Adrenal gland (tissue), 12 donors: Measurements from ENCODE around the gene SUV39H2. TPM values are rescaled to one million over a fixed set of nuclear protein-coding genes. Genes with fewer than 3 reads are reported as not detected.
"Not testable (repeated sequence)": the region's sequence is repeated elsewhere in the genome, so short reads cannot be mapped to it uniquely, and the experiment has no call there.

ENCODE experiments used
- DNase-seq, 7 donors: peaks; one replicate each; pipeline ENCODE4 v3.0.0-alpha.2; 2019 to 2020
- H3K27ac ChIP-seq, 5 donors: fragments of 200-600 bp; sonication (generic) in 4 of 5; 1 replicate in 3 of 5; 2 replicates in 2 of 5; pipeline versions ENCODE4 v1.5.1 to v1.8.0; 2016 to 2020; ENCODE audit warnings: mild to moderate bottlenecking in 1 of 5
- H3K27me3 ChIP-seq: fragments of 200-600 bp; 2 replicates; pipeline ENCODE4 v1.8.0; 2021
- H3K36me3 ChIP-seq, 2 donors: fragments of 200-600 bp; replicated peaks in 1 of 2; 1 replicate in 1 of 2; 2 replicates in 1 of 2; pipeline versions ENCODE4 v1.5.1 to v1.8.0; 2018 to 2022
- H3K4me1 ChIP-seq, 2 donors: fragments of 200-600 bp; replicated peaks in 1 of 2; 1 replicate in 1 of 2; 2 replicates in 1 of 2; pipeline versions ENCODE4 v1.5.1 to v1.8.0; 2018 to 2021
- H3K4me3 ChIP-seq, 4 donors: fragments of 200-600 bp; sonication (generic) in 3 of 4; one replicate each; pipeline ENCODE4 v1.5.1; 2016 to 2018
- H3K9me3 ChIP-seq, 3 donors: fragments of 200-600 bp; sonication (generic) in 1 of 3; replicated peaks in 1 of 3; 1 replicate in 2 of 3; 2 replicates in 1 of 3; pipeline versions ENCODE4 v1.5.1 to v1.8.0; 2016 to 2021
- POLR2A ChIP-seq, 2 donors: fragments of 450-650 bp; IDR thresholded peaks; one replicate each; pipeline ENCODE4 v1.6.1; 2017; ENCODE audit warnings: antibody characterized with exemption in 2 of 2, mild to moderate bottlenecking in 2 of 2, moderate library complexity in 1 of 2
- WGBS, 4 donors: extraction: QIAGEN DNeasy Blood & Tissue Kit in 2 of 4; methylation state at CpG; one replicate each; pipeline versions ENCODE4 v1.1.5 to v1.1.7; 2013 to 2017; 5-methylcytosine and 5-hydroxymethylcytosine counted together
- intact Hi-C, 2 donors: fragments of 100-400 bp; cut with DNase I; formaldehyde crosslinking; loops; one replicate each; pipeline versions ENCODE4 v1.14.1 to v1.15.0; 2022 to 2023
- polyA plus RNA-seq, 3 donors: library from polyadenylated mRNA; stranded (reverse); fragments of 200-250 nt in 2 of 3; fragments of 350-450 nt in 1 of 3; fragmentation: Illumina TruSeq in 1 of 3; extraction: RNeasy Lipid Tissue Mini Kit (QIAGEN cat#74804) in 1 of 3; gene quantifications; one replicate each; pipeline ENCODE4 v1.2.3, GENCODE V29; 2013 to 2014
- total RNA-seq, 9 donors: library from RNA; depleted of rRNA in 4 of 9; stranded (reverse); fragments of >200 nt in 4 of 9; fragments of 120-200 nt in 1 of 9; fragmentation: NEBNext Ultra II Directional in 1 of 9; extraction: Animal tissue kit (Norgen Biotek cat#: 25700) in 1 of 9; gene quantifications; one replicate each; pipeline versions ENCODE4 v1.1.0 to v1.2.4, GENCODE V29; 2013 to 2023
- TF ChIP-seq, protein P1 (sequence below), 6 experiments: fragments of 450-650 bp in 4 of 6; fragments of 200-600 bp in 2 of 6; sonication (generic) in 1 of 6; IDR thresholded peaks; 1 replicate in 5 of 6; 2 replicates in 1 of 6; pipeline versions ENCODE4 v1.5.1 to v1.8.0; 2016 to 2021; ENCODE audit warnings: antibody characterized with exemption in 6 of 6, mild to moderate bottlenecking in 2 of 6, moderate library complexity in 1 of 6
- donor health status: healthy with polysubstance abuse.
- donor health status: Bipolar disorder and iron deficiency.
- donor health status: DM: yes; HTN: yes; CAD: no.
- donor health status: DM: no; HTN: no; CAD: no.
- donor health status: DM: no; HTN: no; CAD: no.
- donor health status: DM: yes; HTN: yes; CAD: no.

SUV39H2 gene
- total and polyA plus RNA-seq, 12 donors: 1.7 to 19.1 (median 6.4) TPM

DNA sequence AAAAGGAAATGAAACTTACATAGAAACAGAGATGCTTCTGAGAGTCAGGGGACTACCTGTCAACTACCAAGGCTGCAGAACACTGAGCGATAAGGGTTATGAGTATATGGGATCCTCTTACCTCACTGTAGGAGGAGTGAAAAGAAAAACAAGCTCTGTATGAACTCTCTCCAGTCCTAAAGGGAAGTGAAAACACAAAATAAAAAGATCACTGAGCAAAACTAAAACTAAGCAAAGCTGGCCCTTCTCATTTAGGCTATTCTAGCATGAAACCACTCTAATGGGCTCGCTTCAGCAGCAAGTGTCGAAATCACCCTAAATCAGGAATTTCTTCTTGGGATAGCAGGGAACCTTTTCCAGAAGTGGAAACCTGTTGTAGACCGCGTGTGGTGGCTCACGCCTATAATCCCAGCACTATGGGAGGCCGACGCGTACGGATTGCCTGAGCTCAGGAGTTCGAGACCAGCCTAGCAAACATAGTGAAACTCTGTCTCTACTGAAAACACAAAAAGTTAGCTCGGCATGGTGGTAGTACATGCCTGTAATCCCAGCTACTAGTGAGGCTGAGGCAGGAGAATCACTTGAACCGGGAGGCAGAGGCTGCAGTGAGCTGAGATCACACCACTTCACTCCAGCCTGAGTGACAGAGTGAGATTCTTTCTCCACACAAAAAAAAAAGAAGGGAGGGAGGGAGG lies 48.2 kb downstream of the SUV39H2 start:
- 91 to 96% (median 95%) methylated on average over 13 of the region's 13 CpGs for WGBS, 4 donors
- Histone ChIP-seq H3K36me3 (peaks cover 0 to 65% of the 10 kb centered on the region in 2 donors), H3K27me3 (no peaks in the 10 kb centered on the region), H3K27ac (no peak overlapping the region), H3K4me1 (no peaks in the 10 kb centered on the region), H3K9me3 (no peaks in the 10 kb centered on the region), H3K4me3 (no peak overlapping the region)
- no peak for TF ChIP-seq POLR2A (IDR thresholded peaks at IDR 0.05)
- TF ChIP-seq, protein P1, sequence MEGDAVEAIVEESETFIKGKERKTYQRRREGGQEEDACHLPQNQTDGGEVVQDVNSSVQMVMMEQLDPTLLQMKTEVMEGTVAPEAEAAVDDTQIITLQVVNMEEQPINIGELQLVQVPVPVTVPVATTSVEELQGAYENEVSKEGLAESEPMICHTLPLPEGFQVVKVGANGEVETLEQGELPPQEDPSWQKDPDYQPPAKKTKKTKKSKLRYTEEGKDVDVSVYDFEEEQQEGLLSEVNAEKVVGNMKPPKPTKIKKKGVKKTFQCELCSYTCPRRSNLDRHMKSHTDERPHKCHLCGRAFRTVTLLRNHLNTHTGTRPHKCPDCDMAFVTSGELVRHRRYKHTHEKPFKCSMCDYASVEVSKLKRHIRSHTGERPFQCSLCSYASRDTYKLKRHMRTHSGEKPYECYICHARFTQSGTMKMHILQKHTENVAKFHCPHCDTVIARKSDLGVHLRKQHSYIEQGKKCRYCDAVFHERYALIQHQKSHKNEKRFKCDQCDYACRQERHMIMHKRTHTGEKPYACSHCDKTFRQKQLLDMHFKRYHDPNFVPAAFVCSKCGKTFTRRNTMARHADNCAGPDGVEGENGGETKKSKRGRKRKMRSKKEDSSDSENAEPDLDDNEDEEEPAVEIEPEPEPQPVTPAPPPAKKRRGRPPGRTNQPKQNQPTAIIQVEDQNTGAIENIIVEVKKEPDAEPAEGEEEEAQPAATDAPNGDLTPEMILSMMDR (IDR thresholded peaks at IDR 0.05): no peak
- no peak for DNase-seq
- intact Hi-C loops: no loop called here

DNA sequence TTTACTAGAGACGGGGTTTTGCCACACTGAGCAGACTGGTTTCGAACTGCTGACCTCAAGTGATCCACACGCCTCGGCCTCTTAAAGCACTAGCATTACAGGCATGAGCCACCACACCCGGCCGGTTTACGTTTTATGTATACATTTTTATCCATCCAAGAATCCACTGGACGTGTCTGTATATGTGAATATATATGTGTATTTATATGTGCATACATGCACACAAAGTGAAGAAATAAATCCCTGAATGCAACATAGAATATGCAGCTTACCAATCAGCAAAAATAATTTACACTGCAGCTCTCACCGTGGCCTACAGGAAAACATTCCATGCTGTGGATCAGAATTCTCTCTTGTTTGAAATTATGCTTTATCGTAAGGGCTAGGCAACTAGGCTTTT lies 51.9 kb downstream of the SUV39H2 start:
- Histone ChIP-seq H3K4me1 (no peaks in the 10 kb centered on the region), H3K9me3 (no peaks in the 10 kb centered on the region), H3K27ac (no peak overlapping the region), H3K27me3 (no peaks in the 10 kb centered on the region), H3K4me3 (no peak overlapping the region), H3K36me3 (peaks cover 0 to 78% of the 10 kb centered on the region in 2 donors)
- WGBS, 4 donors: 95 to 98% (median 96%) methylated on average over 10 of the region's 10 CpGs
- TF ChIP-seq, protein P1 (IDR thresholded peaks at IDR 0.05): no peak
- TF ChIP-seq POLR2A (IDR thresholded peaks at IDR 0.05): no peak
- intact Hi-C loops: no loop called here
- no peak for DNase-seq

DNA sequence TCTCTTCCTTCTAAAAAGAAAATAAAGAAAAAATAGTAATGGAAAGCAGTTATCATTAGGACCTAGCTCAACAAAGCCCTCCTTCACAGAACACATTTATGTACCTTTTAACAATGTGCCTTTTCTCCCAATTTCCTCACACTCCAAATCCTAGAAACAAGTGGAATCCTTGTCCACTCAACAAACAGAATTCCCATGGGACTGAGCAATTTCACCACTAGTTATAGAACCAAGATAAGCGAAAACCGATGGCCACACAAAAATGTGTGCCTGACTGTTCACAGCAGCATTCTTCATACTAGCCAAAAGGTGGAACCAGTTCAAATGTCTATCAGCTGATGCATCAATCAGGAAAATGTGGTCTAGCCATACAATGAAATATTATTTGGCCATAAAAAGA lies 57.9 kb downstream of the SUV39H2 start:
- 89 to 94% (median 92%) methylated on average over 2 of the region's 2 CpGs for WGBS, 4 donors
- peaks cover 0 to 39% of the 10 kb centered on the region in 2 donors for H3K36me3 ChIP-seq
- H3K4me1 ChIP-seq: no peaks in the 10 kb centered on the region
- H3K27ac ChIP-seq: no peak overlapping the region
- H3K27me3 ChIP-seq: no peaks in the 10 kb centered on the region
- TF ChIP-seq, protein P1 (IDR thresholded peaks at IDR 0.05): no peak
- no peak for TF ChIP-seq POLR2A (IDR thresholded peaks at IDR 0.05)
- no peak for DNase-seq
- intact Hi-C loops: no loop called here
- H3K4me3 ChIP-seq: no peak overlapping the region
- H3K9me3 ChIP-seq: no peaks in the 10 kb centered on the region

DNA sequence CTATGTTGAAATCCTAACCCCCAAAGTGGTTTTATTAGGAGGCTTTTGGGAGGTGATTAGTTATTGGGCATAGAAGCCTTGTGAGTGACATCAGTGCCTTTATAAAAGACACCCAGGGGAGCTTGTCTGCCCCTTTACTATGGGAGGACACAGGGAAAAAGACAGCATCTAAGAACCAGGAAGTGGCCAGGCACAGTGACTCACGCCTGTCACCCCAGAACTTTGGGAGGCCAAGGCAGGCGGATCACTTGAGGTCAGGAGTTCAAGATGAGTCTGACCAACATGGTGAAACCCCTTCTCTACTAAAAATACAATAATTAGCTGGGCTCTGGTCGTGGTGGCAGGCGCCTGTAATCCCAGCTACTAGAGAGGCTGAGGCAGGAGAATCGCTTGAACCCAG lies 60.3 kb downstream of the SUV39H2 start:
- 60 to 87% (median 76%) methylated on average over 2 to 4 of the region's 5 CpGs; no CpG with 5 or more reads in 1 of the 4 donors for WGBS, 4 donors
- intact Hi-C loops: not testable (repeated sequence)
- peaks cover 0 to 25% of the 10 kb centered on the region in 2 donors for H3K36me3 ChIP-seq

DNA sequence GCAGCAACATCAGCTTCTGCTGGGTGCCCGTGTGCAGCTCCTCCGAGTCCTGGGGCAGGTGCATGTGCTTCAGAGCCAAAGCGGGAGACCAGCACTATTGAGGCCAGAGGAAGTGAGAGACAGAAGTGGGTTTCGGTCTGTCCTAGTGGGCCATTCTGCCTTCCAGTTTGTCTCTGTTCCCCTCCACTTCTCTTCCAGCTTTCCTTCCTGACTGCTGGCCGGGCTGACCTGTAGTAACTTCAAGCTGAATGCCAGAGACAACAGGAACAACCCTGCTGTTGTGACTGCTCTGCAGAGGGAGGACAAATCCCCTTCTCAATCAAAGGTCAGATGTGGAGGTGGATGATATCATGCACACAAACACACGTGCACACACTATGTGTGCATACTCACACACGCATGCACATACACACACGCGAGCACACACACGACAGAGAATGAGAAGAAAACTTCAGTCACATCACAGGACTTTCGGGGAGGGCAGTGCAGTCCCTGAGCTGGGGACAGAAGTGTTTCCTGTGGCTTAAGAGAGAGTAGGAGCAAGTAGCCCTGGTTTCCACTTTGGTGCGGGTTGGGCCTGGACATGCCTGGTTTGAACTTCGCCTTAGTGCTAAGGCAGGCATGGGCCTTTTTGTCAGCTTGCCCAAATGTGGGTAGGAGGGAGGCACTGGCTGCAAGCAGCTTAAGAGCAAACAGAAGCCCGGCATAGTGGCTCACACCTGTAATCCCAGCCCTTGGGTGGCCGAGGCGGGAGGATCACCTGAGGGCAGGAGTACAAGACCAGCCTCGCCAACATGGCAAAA lies 63.7 kb downstream of the SUV39H2 start:
- H3K27ac ChIP-seq, H3K27me3 ChIP-seq, intact Hi-C loops, H3K9me3 ChIP-seq, DNase-seq, H3K4me3 ChIP-seq, H3K4me1 ChIP-seq: not testable (repeated sequence)
- 85 to 93% (median 88%) methylated on average over 12 to 17 of the region's 17 CpGs for WGBS, 4 donors
- H3K36me3 ChIP-seq: peaks cover 0 to 20% of the 10 kb centered on the region in 2 donors

More for the DNA sequence above, 60.3 kb downstream of the SUV39H2 start:
- H3K27me3 ChIP-seq, DNase-seq, H3K4me3 ChIP-seq, H3K9me3 ChIP-seq, H3K4me1 ChIP-seq, H3K27ac ChIP-seq: not testable (repeated sequence)

DNA sequence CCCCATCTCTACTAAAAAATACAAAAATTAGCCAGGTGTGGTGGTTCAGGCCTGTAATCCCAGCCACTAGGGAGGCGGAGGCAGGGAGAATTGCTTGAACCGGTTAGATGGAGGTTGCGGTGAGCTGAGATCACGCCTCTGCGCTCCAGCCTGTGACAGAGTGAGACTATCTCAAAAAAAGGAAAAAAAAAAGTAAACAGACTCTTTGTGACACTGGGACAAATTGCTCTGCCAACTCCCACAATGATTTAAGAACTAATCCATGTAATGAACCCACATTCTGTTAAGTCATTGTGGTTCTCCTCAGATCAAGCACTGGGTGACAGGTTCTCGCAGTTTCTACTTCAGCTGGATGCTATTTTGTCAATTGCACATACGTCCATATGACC lies 64.3 kb downstream of the SUV39H2 start:
- H3K36me3 ChIP-seq: peaks cover 0 to 26% of the 10 kb centered on the region in 2 donors
- intact Hi-C loops, H3K4me3 ChIP-seq, H3K9me3 ChIP-seq, H3K27ac ChIP-seq, H3K27me3 ChIP-seq, DNase-seq, H3K4me1 ChIP-seq: not testable (repeated sequence)
- 90 to 96% (median 95%) methylated on average over 7 of the region's 7 CpGs for WGBS, 4 donors
